GM21786 (cell line): Measurements from ENCODE around the gene ZNF267.
A peak's percentile ranks its signal among the peaks of the same experiment; 100 is the strongest.
"Not testable (repeated sequence)": the region's sequence is repeated elsewhere in the genome, so short reads cannot be mapped to it uniquely, and the experiment has no call there.

ENCODE experiments used
- ATAC-seq: cut with Tn5 transposase; IDR thresholded peaks from one replicate; pipeline ENCODE4 v1.9.1; 2021; ENCODE audit not compliant: unreplicated experiment

ZNF267 gene

DNA sequence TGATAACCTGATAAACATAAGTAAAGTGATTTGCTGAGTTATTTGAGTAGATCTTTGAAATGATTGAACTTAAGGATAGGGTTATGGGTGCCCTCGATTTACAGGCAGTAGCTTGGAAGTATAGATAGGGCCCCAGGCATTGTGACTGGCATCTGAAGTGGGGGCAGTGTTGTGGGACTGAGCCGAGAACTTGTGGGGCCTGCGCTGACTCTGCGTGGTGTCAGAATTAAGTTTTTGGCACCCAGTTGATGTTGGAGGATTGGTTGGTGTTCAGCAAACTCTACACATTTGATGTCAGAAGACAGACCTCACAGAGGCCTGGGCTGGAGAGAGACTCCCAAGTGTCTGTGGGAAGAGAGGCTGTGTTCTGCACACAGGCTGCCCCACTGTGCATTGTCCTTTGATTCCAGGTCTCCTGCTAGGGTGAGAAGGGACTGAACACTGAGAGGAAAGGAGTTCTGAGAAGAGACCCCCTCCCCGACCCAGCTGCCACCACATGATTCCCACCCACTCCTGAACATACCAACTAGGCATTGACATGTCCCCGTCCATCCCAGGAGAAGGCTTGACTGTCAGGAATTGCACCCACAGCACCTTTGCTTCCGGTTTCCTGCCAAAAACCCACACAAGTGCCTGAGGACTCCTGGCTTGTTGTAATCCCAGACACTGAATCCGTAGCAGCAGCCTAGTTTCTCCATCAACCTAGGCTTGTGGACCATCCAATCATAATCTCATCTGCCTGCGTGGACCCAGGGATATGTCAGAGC lies 4.5 kb downstream of the ZNF267 start:
- ATAC-seq = no peak

DNA sequence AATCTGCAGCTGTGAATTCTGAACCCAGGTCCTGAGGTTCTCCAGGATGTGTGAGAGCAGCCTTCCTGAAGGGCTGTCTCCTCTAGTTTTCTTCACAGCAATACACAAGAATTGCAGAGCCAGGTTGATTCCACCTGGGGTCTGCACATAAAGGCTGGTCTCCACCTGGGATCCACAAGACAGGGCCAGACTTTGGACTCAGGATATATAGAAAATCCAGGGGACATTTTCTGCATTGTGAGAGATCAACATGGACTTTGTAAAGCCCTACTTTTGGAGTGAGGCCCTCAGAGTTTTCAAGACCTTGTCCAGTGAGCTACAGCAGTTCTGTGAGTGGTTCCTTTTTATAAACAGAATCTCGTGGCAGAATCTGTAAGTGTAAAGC lies 6.3 kb downstream of the ZNF267 start:
- ATAC-seq = no peak

DNA sequence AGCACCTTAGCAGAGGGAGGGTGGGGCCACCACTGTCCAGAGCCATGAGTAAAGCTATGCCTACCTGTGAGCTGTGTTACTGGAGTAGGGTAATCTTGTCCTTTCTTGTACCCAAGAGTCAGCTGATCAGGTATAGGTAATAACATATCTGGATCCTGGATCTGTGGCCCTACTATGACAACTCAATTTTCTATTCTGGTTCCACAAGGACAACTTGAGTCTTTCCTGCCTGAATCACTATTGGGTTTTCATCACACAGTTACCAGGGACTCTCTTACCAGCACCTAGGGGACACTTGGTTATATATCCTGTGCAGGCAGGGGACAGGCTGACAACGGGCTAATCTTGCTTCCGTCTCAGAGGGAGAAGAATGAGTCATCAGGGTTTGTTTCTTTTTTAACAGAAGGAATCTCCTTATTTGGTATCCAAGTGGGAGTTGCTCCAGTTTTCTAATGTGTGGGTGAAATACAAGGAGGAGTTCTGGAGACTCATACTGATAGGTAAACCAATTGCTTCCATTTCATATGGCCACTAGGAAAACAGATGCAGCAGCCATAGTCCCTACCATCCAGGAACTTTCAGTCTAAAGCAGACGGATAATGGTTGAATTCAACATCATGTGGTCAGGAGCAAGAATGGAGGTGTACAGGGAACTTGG lies 6.8 kb downstream of the ZNF267 start:
- peak; percentile 25 for ATAC-seq

DNA sequence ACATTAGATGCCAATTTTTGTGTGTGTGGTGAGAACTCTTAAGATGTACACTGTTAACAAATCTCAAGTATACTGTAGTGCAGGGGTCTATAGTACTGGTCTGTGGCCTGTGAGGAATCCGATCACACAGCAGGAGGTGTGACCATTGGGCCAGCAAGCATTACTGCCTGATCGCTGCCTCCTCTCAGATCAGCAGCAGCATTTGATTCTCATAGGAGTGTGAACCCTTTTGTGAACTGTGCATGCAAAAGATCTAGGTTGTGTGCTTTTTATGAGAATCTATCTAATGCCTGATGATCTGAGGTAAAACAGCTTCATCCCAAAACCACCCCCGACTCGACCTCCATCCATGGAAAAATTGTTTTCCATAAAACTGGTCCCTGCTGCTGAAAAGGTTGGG lies 12.6 kb downstream of the ZNF267 start:
- no peak for ATAC-seq

DNA sequence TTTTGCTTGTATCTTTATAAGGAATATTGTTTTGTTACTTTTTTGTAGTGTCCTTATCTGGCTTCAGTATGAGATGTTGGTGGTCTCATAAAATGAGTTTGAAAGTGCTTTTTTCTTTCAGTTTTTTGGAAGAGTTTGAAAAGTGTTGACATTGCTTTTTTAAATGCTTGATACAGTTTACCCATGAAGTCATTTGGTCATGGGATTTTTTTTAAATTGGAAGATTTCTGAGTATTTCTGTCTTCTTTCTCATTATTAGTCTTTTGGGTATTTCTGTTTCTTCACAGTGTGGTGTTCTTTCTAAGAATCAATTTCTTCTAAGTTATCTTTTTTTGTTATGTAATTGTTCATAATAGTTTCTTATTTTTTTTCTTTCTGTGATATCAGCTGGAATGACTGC lies 15.1 kb downstream of the ZNF267 start:
- no peak for ATAC-seq

DNA sequence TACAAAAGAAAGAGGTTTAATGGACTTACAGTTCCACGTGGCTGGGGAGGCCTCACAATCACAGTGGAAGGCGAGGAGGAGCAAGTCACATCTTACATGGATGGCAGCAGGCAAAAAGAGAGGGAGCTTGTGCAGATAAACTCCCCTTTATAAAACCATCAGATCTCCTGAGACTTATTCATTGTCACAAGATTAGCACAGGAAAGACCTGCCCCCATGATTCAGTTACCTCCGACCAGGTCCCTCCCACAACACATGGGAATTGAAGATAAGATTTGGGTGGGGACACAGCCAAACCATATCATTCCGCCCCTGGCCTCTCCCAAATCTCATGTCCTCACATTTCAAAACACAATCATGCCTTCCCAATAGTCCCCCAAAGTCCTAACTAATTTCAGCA lies 18.5 kb downstream of the ZNF267 start:
- ATAC-seq = not testable (repeated sequence)

DNA sequence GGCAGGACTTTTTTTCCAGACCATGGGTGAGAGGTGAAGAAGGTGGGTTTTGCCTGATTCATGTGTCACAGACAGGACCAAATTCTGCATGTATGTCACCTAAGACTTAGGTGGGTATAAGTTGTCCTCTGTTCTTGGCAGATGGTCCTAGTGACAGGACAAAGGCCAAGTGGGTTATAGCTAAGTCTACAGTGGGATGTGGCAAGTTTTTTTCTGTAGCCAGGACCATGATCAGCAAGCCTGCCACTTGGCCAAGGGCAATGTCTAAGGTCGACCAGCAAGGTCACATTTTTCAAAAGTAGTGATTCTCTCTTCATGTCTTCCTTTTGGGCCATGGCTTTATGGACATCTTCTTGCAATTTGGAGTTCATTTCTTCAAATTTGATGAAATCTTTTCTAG lies 20.2 kb downstream of the ZNF267 start:
- no peak for ATAC-seq

DNA sequence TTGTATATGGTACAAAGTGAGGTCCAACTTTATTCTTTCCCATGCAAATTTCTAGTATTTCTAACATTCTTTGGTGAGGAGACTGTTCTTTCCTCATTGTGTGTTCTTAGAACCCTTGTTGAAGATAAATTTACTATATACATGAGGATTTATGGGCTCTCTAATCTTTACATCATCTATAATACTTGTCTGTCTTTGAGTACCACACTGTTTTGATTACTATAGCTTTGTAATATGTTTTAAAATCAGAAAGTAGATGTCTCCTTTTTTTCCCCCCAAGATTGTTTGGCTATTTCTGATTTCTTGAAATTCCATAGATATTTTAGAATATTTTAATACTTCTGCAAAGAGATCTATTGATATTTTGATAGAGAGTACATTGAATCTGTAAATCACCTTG lies 23.7 kb downstream of the ZNF267 start:
- ATAC-seq = no peak

DNA sequence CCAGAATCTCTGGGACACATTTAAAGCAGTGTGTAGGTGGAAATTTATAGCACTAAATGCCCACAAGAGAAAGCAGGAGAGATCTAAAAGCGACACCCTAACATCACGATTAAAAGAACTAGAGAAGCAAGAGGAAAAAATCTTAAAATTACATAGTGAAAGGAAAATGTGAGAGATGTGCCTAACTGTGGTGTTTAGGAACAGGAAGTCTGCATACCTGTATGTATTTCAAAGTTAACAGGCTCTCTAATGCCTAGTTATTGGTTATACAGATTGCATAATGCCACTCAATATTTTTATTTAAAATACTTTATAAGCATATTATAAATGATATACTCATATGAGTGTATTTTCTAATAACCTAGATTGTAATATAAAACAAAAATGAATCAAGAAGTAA lies 25.9 kb downstream of the ZNF267 start:
- ATAC-seq = no peak

DNA sequence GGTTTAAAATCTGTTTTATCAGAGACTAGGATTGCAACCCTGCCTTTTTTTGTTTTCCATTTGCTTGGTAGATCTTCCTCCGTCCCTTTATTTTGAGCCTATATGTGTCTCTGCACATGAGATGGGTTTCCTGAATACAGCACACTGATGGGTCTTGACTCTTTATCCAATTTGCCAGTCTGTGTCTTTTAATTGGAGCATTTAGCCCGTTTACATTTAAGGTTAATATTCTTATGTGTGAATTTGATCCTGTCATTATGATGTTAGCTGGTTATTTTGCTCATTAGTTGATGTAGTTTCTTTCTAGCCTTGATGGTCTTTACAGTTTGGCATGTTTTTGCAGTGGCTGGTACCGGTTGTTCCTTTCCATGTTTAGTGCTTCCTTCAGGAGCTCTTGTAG lies 31.0 kb downstream of the ZNF267 start:
- not testable (repeated sequence) for ATAC-seq

DNA sequence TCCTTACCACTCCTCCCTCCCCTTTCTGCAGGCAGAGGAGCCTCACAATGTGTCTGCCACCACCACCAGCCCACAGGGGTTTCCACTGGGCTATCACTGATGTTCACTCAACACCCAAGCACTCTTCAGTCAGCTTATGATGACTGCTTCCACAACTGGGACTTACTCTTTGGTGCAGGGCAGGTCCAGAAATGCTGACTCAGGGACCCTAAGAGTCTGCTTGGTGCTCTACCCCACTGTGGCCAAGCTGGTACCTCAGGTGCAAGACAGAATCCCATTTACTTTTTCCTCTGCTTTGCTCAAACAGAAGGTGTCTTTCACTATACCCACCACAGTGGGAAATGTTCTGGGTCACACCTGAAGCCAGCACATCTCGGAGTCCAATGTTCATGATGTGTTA lies 40.1 kb downstream of the ZNF267 start:
- no peak for ATAC-seq

DNA sequence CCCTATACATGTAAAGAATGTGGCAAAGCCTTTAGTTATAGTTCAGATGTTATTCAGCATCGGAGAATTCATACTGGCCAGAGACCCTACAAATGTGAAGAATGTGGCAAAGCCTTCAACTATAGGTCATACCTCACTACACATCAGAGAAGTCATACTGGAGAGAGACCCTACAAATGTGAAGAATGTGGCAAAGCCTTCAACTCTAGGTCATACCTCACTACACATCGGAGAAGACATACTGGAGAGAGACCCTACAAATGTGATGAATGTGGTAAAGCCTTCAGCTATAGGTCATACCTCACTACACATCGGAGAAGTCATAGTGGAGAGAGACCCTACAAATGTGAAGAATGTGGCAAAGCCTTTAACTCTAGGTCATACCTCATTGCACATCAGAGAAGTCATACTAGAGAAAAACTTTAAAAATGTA lies 42.5 kb downstream of the ZNF267 start:
- ATAC-seq = no peak

DNA sequence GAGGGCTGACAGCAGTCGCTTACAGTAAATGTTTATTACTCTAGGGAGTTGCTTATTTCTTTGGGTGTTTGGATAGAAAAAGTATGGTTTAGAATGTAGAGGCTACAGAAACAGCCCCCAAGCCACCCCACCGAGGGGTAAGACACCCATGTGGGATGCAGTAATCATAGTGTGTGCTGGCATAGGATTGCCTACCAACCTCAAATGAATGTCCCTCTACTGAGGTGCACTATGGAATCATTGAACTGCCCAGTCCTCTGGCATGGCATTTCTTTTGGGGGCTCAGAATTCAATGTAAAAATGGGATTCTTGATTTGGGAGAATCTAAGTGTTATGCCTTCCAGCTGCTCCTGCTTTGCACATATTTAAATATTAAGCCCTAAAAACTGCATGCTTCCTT lies 46.8 kb downstream of the ZNF267 start:
- ATAC-seq = no peak

DNA sequence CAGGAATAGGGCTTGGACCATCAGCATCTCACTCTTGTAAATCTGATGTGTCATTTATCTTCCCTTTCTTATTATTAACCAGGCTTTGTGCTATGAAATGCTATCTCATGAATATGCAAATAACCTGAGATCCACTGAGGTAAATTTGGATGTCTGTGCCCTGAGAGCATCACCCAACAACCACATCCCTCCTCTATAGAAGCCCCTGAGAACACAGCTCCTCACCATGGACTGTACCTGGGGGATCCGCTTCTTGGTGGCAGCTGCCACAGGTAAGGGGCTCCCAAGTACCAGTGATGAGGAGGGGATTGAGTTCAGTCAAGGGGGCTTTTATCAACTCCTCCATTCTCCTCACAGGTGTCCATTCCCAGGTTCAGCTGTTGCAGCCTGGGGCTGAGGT lies 78.2 kb downstream of the ZNF267 start:
- ATAC-seq = not testable (repeated sequence)

DNA sequence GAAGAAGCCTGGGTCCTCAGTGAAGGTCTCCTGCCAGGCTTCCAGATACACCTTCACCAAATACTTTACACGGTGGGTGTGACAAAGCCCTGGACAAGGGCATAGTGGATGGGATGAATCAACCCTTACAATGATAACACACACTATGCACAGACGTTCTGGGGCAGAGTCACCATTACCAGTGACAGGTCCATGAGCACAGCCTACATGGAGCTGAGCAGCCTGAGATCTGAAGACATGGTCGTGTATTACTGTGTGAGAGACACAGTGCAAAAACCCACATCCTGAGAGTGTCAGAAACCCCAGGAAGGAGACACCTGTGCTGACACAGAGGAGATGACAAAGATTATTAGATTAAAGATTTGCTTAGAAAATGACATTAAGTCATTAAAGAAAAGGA lies 78.6 kb downstream of the ZNF267 start:
- ATAC-seq = not testable (repeated sequence)

DNA sequence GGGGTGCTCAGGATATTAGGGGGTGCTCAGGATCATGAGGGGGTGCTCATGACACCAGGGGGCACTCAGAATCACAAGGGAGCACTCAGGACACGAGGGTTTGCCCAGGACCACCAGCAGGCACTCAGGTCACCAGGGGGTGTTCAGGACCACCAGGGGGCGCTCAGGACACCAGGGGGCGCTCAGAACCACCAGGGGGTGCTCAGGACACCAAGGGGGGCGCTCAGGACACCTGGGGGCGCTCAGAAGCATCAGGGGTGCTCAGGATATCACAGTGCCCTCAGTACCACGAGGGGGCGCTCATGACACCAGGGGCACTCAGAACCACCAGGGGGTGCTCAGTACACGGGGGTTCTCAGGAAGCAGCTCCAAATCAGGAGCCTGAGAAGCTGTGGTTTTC lies 82.6 kb downstream of the ZNF267 start:
- ATAC-seq = not testable (repeated sequence)

DNA sequence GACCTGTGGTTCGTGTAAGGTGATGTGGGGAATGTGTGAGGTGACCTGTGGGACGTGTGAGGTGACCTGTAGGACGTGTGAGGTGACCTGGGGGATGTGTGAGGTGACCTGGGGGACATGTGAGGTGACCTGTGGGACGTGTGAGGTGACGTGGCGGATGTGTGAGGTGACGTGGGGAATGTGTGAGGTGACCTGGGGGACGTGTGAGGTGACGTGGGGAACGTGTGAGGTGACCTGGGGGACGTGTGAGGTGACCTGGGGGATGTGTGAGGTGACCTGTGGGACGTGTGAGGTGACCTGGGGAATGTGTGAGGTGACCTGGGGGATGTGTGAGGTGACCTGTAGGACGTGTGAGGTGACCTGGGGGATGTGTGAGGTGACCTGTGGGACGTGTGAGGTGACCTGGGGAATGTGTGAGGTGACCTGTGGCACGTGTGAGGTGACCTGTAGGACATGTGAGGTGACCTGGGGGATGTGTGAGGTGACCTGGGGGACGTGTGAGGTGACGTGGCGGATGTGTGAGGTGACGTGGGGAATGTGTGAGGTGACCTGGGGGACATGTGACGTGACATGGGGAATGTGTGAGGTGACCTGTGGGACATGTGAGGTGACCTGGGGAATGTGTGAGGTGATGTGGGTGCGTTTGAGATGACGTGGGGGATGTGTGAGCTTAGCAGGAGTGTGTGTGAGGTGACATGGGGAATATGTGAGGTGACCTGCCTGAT lies 86.7 kb downstream of the ZNF267 start:
- ATAC-seq = not testable (repeated sequence)
